GM18505 (cell line): ENCODE data around the gene KATNAL1.

Source experiments
- ATAC-seq: cut with Tn5 transposase; IDR thresholded peaks from one replicate; pipeline ENCODE4 v1.9.1; 2021; ENCODE audit not compliant: unreplicated experiment
- POLR2A ChIP-seq: IDR thresholded peaks from 4 replicates; pipeline ENCODE4 v1.6.1; 2011; ENCODE audit warnings: borderline replicate concordance; ENCODE audit not compliant: insufficient read depth, insufficient read length; ENCODE audit errors: extremely low read depth

KATNAL1 gene

GRCh38 chr13:30307194-30307970 is at the start of gene KATNAL1:
TSS of gene KATNAL1 (minus strand) at chr13:30307551. CDS start at chr13:30283777, 23,774 bp downstream.
- ATAC-seq: peak; percentile 61
- no peak for TF ChIP-seq POLR2A

- ATAC-seq: no peak
- TF ChIP-seq POLR2A: no peak
Observed at GRCh38 chr13:30355839-30356238, 48.5 kb upstream of the KATNAL1 start.

GRCh38 chr13:30355384-30355699 is 48.0 kb upstream of the KATNAL1 start:
- no peak for TF ChIP-seq POLR2A
- ATAC-seq: no peak

- no peak for ATAC-seq
- TF ChIP-seq POLR2A: no peak
Observed at GRCh38 chr13:30354493-30355383, 47.4 kb upstream of the KATNAL1 start.

- no peak for TF ChIP-seq POLR2A
- no peak for ATAC-seq
Observed at GRCh38 chr13:30353471-30354215, 46.3 kb upstream of the KATNAL1 start.

GRCh38 chr13:30353060-30353459 is 45.7 kb upstream of the KATNAL1 start:
- no peak for TF ChIP-seq POLR2A
- no peak for ATAC-seq

GRCh38 chr13:30352121-30352520 is 44.8 kb upstream of the KATNAL1 start:
- no peak for ATAC-seq
- TF ChIP-seq POLR2A: no peak

GRCh38 chr13:30346789-30347167 is 39.4 kb upstream of the KATNAL1 start:
- no peak for TF ChIP-seq POLR2A
- peak; percentile 27 for ATAC-seq

GRCh38 chr13:30346153-30346788 is 38.9 kb upstream of the KATNAL1 start:
- ATAC-seq: peak; percentile 84
- no peak for TF ChIP-seq POLR2A

- no peak for TF ChIP-seq POLR2A
- no peak for ATAC-seq
Observed at GRCh38 chr13:30345426-30346100, 38.2 kb upstream of the KATNAL1 start.

GRCh38 chr13:30341815-30342570 is 34.6 kb upstream of the KATNAL1 start:
- no peak for TF ChIP-seq POLR2A
- no peak for ATAC-seq

GRCh38 chr13:30340331-30341250 is 33.2 kb upstream of the KATNAL1 start:
- ATAC-seq: no peak
- TF ChIP-seq POLR2A: no peak
